Hematopoietic multipotent progenitor cell treated with erythropoietin and hydrocortisone succinate and interleukin-3 and kit ligand, for 6 days (in vitro differentiated cells): ENCODE measurements around the gene ZC2HC1B.

ENCODE experiments used
- DNase-seq: peaks from one replicate; pipeline ENCODE4 v3.0.0-alpha.2; 2015

The ZC2HC1B gene

DNA sequence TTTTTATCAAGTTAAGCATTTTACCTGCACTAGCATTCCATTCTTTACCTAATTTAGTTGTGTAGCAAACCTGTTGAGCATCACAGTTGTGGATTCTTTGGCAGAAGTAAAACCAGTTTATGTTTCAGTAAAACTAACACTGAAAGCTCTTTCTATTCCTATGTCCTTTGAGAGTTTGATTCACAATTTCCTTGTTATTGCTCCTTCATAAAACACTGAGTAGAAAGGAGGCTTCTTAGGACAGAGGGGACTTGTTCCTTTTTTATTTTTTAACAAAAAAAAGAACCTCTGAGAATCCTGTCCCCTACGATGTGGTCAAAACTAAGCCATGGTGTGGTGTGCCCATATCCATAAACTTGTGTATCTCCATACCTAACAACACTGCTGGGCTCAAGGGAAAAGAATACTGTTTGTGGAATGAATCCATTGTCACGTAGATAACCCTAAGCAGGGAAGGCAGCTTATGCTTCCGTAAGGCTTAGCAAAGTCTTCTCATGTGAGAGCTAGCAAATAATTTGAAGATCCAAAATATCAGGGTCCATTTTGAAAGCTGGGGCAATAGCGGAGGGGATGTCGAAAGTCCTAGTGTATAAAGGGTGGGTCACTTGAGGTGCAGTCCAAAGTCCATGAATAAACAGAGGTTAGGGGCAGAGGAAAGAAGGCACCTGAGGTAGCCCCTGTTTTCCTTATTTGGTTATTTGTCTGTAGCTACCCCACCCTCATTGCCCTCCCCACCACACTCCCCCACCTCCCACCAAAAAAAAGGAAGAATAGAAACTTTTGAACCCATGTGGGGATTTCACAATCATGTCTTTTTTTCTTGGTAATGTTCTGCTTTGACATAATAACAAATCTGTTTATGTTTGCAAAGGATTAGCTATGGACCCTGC, 72.7 kb downstream of the ZC2HC1B start:
- DNase-seq: no peak

GRCh38 chr6:143937668-143937970, 73.3 kb downstream of the ZC2HC1B start:
- DNase-seq: no peak

GRCh38 chr6:143939364-143939763, 75.1 kb downstream of the ZC2HC1B start:
- DNase-seq: no peak

GRCh38 chr6:143940011-143940597, 75.8 kb downstream of the ZC2HC1B start:
- DNase-seq: peak; percentile 90

DNA sequence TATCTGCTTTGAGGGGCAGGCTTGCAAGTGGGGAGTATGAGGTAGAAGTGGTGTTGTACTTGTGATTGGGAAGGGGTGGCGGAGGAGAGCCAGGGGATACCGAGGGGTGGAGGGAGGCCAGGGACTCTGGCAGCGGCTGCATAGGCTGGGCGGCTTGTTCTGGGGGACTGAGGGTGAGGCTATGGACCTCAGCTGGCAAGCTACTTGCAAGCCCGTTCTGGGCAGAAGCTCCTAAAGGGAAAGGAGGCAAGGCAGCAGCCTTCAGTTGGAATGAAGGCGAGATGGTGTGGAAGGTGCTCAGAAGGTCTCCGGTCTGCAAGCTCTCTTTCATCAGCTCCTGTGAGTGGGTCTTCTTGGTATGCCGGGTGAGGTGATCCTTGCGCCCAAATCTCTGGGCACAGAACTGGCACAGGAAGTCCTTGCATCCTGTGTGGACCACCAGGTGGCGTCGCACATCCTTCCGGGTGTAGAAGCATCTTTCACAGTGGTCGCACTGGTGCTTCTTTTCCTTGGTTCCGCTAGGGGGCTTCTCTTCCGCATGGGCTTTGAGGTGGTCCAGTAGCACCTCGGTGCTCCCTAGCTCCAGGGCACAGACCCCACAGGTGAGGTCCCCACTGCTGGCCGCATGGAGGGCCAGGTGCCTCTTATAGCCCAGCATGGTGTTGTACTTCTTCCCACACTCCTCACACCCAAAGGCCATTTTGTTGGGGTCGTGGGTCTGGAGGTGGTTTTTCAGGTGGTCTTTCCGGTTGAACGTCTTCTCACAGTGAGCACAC, 77.8 kb downstream of the ZC2HC1B start:
- DNase-seq: peak; percentile 88

DNA sequence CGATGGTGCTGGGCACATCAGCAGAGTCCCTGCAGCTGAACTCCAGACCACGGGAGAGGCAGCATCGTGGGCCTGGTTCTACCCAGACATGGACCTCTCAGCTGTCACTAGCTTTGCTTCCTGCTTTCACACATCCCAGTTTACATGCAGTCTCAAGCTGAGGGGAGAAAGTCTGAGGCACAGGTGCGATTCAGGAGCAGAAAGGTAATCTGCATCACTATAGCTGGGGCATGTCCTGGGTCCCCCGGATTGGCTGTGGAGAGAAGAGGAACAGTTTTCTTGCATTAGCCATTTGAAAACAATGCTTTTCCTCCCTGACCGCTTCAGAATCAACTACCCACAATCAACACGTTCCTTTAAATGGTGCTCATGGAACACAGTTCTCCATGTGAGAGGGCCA, 83.9 kb downstream of the ZC2HC1B start:
- DNase-seq: no peak

- DNase-seq: no peak
Observed at GRCh38 chr6:143949535-143949934, 85.3 kb downstream of the ZC2HC1B start.

- no peak for DNase-seq
Observed at GRCh38 chr6:143949962-143950361, 85.7 kb downstream of the ZC2HC1B start.

DNA sequence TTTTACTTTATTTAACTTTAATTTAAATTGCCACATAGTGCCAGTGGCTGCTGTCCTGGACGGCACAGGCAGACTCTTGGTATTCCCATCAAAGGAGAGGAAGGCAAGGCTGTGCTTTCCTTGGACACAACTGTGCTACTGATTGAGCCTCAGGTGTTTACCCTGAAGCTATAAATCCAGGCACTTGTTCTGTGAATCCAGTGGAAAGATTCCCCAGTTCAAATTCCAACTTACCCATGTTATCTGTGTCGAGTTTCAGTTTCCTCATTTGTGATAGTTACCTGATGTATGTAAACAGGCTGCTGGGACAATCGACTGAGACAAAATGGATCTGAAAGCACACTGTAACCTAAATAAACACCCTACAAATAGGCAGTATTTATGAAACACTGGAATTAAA, 86.6 kb downstream of the ZC2HC1B start:
- no peak for DNase-seq

- no peak for DNase-seq
Observed at GRCh38 chr6:143952060-143952778, 87.9 kb downstream of the ZC2HC1B start.

- no peak for DNase-seq
Observed at GRCh38 chr6:143952947-143953701, 88.8 kb downstream of the ZC2HC1B start.

- DNase-seq: no peak
Observed at GRCh38 chr6:143953922-143954321, 89.6 kb downstream of the ZC2HC1B start.

DNA sequence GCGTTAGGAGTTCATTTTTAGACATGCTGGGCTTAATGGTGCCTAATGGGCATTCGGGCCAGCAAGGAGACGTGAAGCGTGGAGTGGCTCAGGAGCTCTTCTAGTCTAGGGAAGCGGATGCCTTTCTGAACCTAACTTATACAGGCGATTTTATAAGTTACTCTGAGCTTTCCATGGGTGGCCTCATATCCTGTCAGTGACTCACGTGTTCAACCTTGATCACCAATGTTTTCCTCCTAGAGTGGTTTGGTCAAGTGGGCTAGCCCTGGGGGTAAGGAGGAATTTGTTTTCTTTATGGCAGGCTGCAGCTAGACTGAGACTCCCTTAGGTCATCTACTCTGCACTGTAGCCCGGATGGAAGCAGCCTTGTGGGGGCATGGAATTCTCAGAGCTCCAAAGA, 91.7 kb downstream of the ZC2HC1B start:
- DNase-seq: no peak

- no peak for DNase-seq
Observed at GRCh38 chr6:143957679-143958274, 93.5 kb downstream of the ZC2HC1B start.

DNA sequence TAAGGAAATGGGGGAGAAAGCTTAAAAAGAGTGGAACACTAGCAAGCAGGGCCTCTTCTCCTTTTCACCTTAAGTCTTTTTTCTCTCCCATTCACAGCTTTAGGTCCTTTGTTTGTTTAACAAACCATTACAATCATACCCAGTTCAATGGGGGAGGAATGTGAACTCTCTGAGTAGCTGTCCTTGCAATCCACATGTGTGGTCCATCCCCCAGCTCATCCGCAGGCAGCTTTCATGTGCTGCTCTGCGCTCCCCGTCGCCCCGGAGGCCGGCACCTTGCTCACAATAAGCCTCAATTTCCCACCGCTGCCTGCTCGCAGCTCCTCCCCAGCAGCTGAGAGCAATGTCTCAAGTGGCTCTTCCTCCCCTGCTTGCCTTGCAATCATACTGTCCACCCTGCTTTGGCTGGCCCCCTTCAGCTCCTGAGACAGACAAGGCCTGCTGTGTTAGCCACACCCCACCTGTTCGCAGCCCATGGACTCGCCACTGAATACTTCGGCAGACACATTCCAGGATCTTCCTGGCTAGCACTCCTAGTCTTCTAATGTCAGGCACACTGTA, 94.6 kb downstream of the ZC2HC1B start:
- no peak for DNase-seq

DNA sequence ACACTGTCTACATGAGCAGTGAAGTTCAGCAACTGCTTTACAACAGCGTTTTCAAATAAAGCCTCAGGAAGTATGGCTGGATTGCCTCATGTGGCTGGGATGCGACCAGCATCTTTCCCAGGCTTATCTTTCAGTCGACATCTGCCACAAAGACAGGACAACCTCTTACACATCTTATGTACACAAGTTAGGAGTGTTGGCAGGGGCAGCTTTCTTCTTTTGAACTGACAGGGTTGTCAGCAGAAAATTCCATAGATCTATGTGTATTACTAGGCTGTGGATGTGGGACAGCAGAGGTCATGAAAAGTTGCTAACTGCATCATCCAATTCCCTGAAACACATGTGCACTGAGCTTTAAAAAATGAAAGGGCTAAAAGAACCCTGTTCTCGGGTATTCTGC, 95.7 kb downstream of the ZC2HC1B start:
- no peak for DNase-seq

DNA sequence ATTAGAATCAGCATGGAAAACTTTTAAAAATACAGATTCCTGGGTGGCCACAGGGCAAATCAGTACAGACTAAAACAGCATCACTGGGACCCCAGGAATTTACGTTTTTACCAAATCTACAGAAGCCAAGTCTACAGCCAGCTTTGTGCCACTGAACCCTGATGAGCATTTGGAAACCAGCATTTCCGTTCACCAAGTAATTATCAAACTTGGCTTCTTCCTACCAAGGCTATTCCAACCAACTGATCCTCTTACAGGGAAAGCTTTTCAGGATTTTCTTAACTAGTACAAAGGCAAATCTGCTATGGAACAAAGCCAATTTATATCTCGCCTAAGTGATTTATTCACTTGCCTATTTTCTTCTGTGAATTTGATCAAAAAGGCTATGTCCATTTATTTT, 96.8 kb downstream of the ZC2HC1B start:
- DNase-seq: no peak

GRCh38 chr6:143961886-143962878, 97.9 kb downstream of the ZC2HC1B start:
- no peak for DNase-seq

GRCh38 chr6:143963158-143963919, 99.1 kb downstream of the ZC2HC1B start:
- DNase-seq: no peak

GRCh38 chr6:143964674-143965081, 100.4 kb downstream of the ZC2HC1B start:
- peak; percentile 45 for DNase-seq
